Endothelial cell (in vitro differentiated cells): ENCODE data around the gene SAMD3. TPM values are rescaled to one million over a fixed set of nuclear protein-coding genes. Genes with fewer than 3 reads are reported as not detected.

Experiments used
- DNase-seq: peaks from one replicate; pipeline ENCODE4 v3.0.0; 2021; ENCODE audit warnings: low spot score
- H3K27ac Mint-ChIP-seq: one replicate; pipeline ENCODE4 v1.8.0; 2021; ENCODE audit warnings: mixed read lengths, inconsistent platforms; ENCODE audit not compliant: unreplicated experiment
- H3K27me3 Mint-ChIP-seq: one replicate; pipeline ENCODE4 v1.8.0; 2021; ENCODE audit warnings: mild to moderate bottlenecking, moderate library complexity, mixed read lengths, inconsistent platforms; ENCODE audit not compliant: unreplicated experiment
- H3K36me3 Mint-ChIP-seq: one replicate; pipeline ENCODE4 v1.8.0; 2021; ENCODE audit warnings: mild to moderate bottlenecking, low read depth, mixed read lengths, inconsistent platforms; ENCODE audit not compliant: unreplicated experiment
- H3K4me1 Mint-ChIP-seq: one replicate; pipeline ENCODE4 v1.8.0; 2021; ENCODE audit warnings: mild to moderate bottlenecking, mixed read lengths, inconsistent platforms; ENCODE audit not compliant: unreplicated experiment
- H3K4me3 Mint-ChIP-seq: one replicate; pipeline ENCODE4 v1.8.0; 2021; ENCODE audit warnings: mild to moderate bottlenecking, mixed read lengths, inconsistent platforms; ENCODE audit not compliant: unreplicated experiment
- H3K9me3 Mint-ChIP-seq: one replicate; pipeline ENCODE4 v1.8.0; 2021; ENCODE audit warnings: mixed read lengths, inconsistent platforms; ENCODE audit not compliant: unreplicated experiment
- CTCF ChIP-seq: fragments of 200-600 bp; sonication (generic); IDR thresholded peaks from one replicate; pipeline ENCODE4 v1.5.0; 2021; ENCODE audit warnings: antibody characterized with exemption; ENCODE audit not compliant: unreplicated experiment
- total RNA-seq: library from RNA; stranded (reverse); fragmentation: NEBNext Ultra II Directional; extraction: Animal tissue kit (Norgen Biotek cat#: 25700); gene quantifications from one replicate; pipeline ENCODE4 v1.2.1, GENCODE V29; 2021; ENCODE audit not compliant: unreplicated experiment

Gene SAMD3
- total RNA-seq, 1 donor from 2014 or later: 1.0 TPM

GRCh38 chr6:130159956-130160355 lies 62.8 kb downstream of the SAMD3 start:
- no peak for DNase-seq
- H3K4me1 Mint-ChIP-seq: no peaks in the 10 kb centered on the region
- H3K4me3 Mint-ChIP-seq: no peak overlapping the region
- no peak overlapping the region for H3K27ac Mint-ChIP-seq
- H3K9me3 Mint-ChIP-seq: no peaks in the 10 kb centered on the region
- H3K36me3 Mint-ChIP-seq: no peaks in the 10 kb centered on the region
- no peak for TF ChIP-seq CTCF
- no peaks in the 10 kb centered on the region for H3K27me3 Mint-ChIP-seq

GRCh38 chr6:130158548-130158947 lies 64.2 kb downstream of the SAMD3 start:
- Mint-ChIP-seq H3K27me3 (no peaks in the 10 kb centered on the region), H3K4me3 (no peak overlapping the region), H3K4me1 (no peaks in the 10 kb centered on the region), H3K9me3 (no peaks in the 10 kb centered on the region), H3K27ac (no peak overlapping the region), H3K36me3 (no peaks in the 10 kb centered on the region)
- TF ChIP-seq CTCF: no peak
- no peak for DNase-seq

- no peak for TF ChIP-seq CTCF
- DNase-seq: no peak
- H3K9me3 Mint-ChIP-seq: no peaks in the 10 kb centered on the region
- H3K4me1 Mint-ChIP-seq: no peaks in the 10 kb centered on the region
- no peaks in the 10 kb centered on the region for H3K27me3 Mint-ChIP-seq
- H3K4me3 Mint-ChIP-seq: no peak overlapping the region
- H3K36me3 Mint-ChIP-seq: no peaks in the 10 kb centered on the region
- H3K27ac Mint-ChIP-seq: no peak overlapping the region
Measured at GRCh38 chr6:130158056-130158455, 64.7 kb downstream of the SAMD3 start.

- H3K27ac Mint-ChIP-seq: no peak overlapping the region
- H3K4me3 Mint-ChIP-seq: no peak overlapping the region
- no peak for TF ChIP-seq CTCF
- H3K36me3 Mint-ChIP-seq: no peaks in the 10 kb centered on the region
- H3K4me1 Mint-ChIP-seq: no peaks in the 10 kb centered on the region
- no peaks in the 10 kb centered on the region for H3K9me3 Mint-ChIP-seq
- no peak for DNase-seq
- no peaks in the 10 kb centered on the region for H3K27me3 Mint-ChIP-seq
Measured at GRCh38 chr6:130156908-130157307, 65.8 kb downstream of the SAMD3 start.

- Mint-ChIP-seq H3K4me3 (no peak overlapping the region), H3K36me3 (peaks cover 3% of the 10 kb centered on the region), H3K27ac (no peak overlapping the region), H3K27me3 (no peaks in the 10 kb centered on the region), H3K4me1 (no peaks in the 10 kb centered on the region), H3K9me3 (no peaks in the 10 kb centered on the region)
- no peak for DNase-seq
- no peak for TF ChIP-seq CTCF
Measured at GRCh38 chr6:130152908-130153510, 69.7 kb downstream of the SAMD3 start.
